H1 (cell line): ENCODE results near the gene ABCG5. TPM values are rescaled to one million over a fixed set of nuclear protein-coding genes. Genes with fewer than 3 reads are reported as not detected.

Source experiments
- PHF8 ChIP-seq: fragments of 200-600 bp; sonication (generic); conservative IDR thresholded peaks from 2 replicates; pipeline ENCODE4 v1.7.1; 2012; ENCODE audit warnings: low read depth, mild to moderate bottlenecking, inconsistent platforms, low read length, moderate library complexity
- POLR2AphosphoS5 ChIP-seq: IDR thresholded peaks from 2 replicates; pipeline ENCODE4 v1.6.1; 2011; ENCODE audit warnings: low read depth, low read length
- polyA plus RNA-seq, 7 experiments: library from polyadenylated mRNA; depleted of rRNA in 3 of 7; stranded (reverse) in 5 of 7; unstranded in 2 of 7; fragments of >200 nt in 5 of 7; fragments of 200-250 nt in 2 of 7; gene quantifications; 1 replicate in 5 of 7; 2 replicates in 1 of 7; 4 replicates in 1 of 7; pipeline versions ENCODE4 v1.2.1 to v1.2.3, GENCODE V29; 2011 to 2013; ENCODE audit warnings: missing spikeins in 2 of 7, mixed read lengths in 2 of 7
- total RNA-seq: library from RNA; stranded (reverse); fragmentation: NEBNext Ultra II Directional; extraction: Animal tissue kit (Norgen Biotek cat#: 25700); gene quantifications from 2 replicates; pipeline ENCODE4 v1.2.1, GENCODE V29; 2021

Gene ABCG5
- total and polyA plus RNA-seq, 2 of the 8 experiments (the other 6 are each of a cell fraction or from before 2014, with no cell fraction given) = not detected

DNA sequence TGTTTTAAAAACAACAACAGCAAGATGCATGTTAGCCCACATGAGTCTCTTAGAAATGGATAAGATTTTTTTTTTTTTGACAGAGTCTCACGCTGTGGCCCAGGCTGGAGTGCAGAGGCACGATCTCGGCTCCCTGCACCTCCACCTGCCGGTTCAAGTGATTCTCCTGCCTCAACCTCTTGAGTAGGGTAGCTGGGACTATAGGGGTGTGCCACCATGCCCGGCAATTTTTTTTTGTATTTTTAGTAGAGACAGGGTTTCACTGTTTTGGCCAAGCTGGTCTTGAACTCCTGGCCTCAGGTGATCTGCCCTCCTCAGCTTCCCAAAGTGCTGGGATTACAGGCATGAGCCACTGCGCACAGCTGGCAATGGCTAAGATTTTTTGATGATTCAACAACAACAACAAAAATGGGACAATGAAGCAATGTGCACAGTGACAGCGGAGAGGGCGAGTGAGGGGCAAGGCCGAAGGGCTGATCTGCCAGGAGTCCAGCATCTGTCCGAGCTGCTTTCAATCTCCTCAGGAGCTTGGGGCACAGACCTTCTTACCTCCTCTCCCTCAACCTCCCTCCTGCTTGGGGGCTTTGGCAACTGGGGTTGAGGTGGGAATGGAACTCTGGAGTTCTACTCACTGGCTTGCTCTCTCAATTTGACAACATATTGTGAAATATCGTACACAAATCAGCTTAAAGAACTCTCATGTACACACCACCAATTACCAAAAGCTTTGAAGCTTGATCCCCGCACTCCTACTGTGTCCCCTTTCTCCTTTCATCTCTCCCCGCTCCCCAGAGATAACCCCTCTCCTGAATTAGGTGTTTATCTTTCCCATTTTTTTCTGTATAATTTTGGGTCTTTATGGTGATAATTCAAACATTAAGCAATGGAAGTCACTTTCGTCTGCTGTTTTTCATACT is 3.6 kb upstream of the ABCG5 start (continued):
- TF ChIP-seq PHF8 (no peak), POLR2AphosphoS5 (no peak)
